GM12874 (cell line): ENCODE results near the gene RPL35.

Experiments
- CTCF ChIP-seq: IDR thresholded peaks from 2 replicates; pipeline ENCODE4 v1.5.1; 2011; ENCODE audit warnings: low read depth, mild to moderate bottlenecking, control low read depth, low read length, moderate library complexity; ENCODE audit not compliant: insufficient read depth

The RPL35 gene

DNA sequence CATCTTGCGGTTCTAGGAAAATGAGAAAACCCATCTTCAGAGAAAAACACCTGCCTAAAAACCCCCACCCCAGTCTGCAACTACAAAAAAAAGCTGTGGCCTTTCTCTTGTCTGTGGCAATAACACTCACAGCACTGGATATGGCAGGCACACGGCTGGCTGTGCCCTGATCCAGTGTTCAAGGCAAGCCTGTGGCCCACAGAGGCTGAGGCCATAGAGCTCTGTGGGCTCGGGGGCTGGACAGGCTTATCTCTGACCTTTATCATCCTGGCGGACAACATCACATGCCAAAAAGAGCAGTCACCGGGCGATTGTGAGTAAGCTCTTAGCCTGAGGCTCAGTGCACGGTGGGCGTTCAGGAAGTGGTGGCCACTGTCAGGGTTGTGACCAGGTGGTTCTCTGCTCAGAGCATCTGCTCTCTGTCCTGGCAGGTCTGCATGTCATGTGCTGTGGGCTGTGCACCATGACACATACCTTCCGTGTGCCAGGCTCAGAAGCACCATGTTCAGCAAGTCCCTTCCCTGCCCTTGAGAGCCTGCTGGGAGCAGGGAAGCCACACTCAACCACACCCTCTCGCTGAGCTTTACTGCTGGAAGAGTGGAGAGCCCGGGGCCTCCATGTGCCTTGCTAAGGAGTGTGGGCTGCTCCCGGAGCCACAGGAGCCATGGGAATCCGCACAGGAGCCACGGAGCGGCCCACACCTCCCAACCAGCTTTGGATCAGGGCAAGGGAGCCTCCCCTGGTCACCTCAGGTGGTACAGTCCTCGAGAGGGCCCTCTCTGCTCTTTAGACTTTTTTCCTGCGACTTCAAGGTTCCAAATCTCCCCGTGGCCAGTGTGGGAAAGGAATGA lies 43.1 kb downstream of the RPL35 start:
- TF ChIP-seq CTCF: no peak

- no peak for TF ChIP-seq CTCF
These were observed 46.2 kb downstream of the RPL35 start for GRCh38 chr9:124815601-124816000.

DNA sequence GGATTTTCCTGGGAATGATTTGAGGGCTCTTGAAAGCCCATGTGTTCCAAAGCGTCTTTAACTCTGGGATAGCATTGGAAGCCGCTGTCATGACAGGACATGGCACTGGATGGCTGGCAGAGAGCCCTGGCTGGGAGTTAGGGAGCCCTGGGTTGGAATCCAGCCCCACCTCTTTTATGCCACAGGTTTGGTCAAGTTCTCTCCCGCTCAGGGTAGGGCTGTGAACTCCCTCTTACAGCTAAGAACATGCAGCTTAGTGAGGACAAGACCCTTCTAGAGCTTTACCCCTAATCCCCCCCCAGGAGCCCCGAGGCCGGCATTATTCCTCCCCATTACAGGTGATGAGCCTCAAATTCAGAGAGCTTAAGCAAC lies 47.6 kb downstream of the RPL35 start:
- no peak for TF ChIP-seq CTCF

DNA sequence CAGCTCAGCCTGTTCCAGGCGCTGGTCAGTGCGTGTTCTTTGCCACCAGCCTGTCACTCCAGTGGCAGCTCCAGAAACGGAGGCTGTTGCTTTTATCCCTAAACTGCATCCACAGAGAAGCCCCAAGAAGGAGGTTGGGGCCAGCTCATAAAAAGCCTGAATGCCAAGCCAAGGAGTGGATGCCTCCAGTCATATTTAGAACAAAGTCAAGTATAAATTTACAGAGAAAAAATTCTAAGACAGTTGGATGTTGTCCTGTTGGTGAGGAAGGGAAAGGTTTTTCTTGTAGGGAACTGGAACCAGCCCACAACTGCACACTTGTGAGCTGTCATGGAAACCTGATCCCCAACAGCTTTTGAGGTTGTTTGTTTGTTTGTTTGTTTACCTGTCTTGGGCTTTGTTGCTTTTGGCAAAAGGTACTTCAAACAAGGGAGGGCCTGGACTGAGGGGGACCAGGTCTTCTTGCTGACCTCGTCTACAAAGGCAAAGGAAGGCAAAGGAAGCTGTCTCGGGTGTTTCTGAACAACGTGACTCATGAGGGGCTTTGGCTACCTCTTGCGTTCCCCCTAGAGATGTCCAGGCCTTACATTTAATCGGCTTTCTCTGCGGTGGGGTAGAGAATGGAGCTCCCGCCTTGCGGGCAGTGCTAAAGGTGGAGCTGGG lies 48.1 kb downstream of the RPL35 start:
- TF ChIP-seq CTCF: no peak

GRCh38 chr9:124813041-124813440 lies 48.7 kb downstream of the RPL35 start:
- TF ChIP-seq CTCF: no peak

- no peak for TF ChIP-seq CTCF
These were observed 49.3 kb downstream of the RPL35 start for GRCh38 chr9:124812441-124812876.

- TF ChIP-seq CTCF: no peak
These were observed 50.9 kb downstream of the RPL35 start for GRCh38 chr9:124810663-124811355.
